PC-3 (cell line): Measurements from ENCODE around the gene PPT2. TPM values are rescaled to one million over a fixed set of nuclear protein-coding genes. Genes with fewer than 3 reads are reported as not detected.

Source experiments
- ATAC-seq: fragments of 200-7000 bp; cut with Tn5 transposase; 2 replicates; pipeline ENCODE4 v1.9.1; 2020; ENCODE audit warnings: mild to moderate bottlenecking, moderate library complexity
- BruUV-seq: library from RNA; stranded (reverse); fragments of 400-500 nt; replicated peaks from 2 replicates; lab custom pipeline; 2021; lab: Mats Ljungman, UMichigan
- CTCF ChIA-PET: fragments of 300-600 bp; sonication (Branson Sonifier 250); formaldehyde crosslinking; loops from one replicate; lab custom pipeline; 2022; ENCODE audit warnings: antibody characterized with exemption; lab: Charles Lee
- POLR2A ChIA-PET: fragments of 300-600 bp; sonication (Branson Sonifier 250); formaldehyde crosslinking; loops from one replicate; lab custom pipeline; 2022; ENCODE audit warnings: antibody characterized with exemption; ENCODE audit not compliant: unreplicated experiment; lab: Charles Lee
- DNase-seq: peaks from one replicate; pipeline ENCODE4 v3.0.0-alpha.2; 2015
- H2AFZ ChIP-seq: fragments of 300-600 bp; sonication (generic); 2 replicates; pipeline ENCODE4 v1.6.0; 2016; ENCODE audit warnings: antibody characterized with exemption, low read length
- H3F3A ChIP-seq: fragments of 300-600 bp; sonication (generic); one replicate; pipeline ENCODE4 v1.6.0; 2017; ENCODE audit warnings: antibody characterized with exemption, low read length, control low read depth, mild to moderate bottlenecking; ENCODE audit not compliant: unreplicated experiment
- H3K27ac ChIP-seq: fragments of 300-600 bp; sonication (generic); 2 replicates; pipeline ENCODE4 v1.5.1; 2016; ENCODE audit warnings: mild to moderate bottlenecking, low read length
- H3K27me3 ChIP-seq: fragments of 300-600 bp; sonication (generic); 2 replicates; pipeline ENCODE4 v1.6.1; 2016; ENCODE audit warnings: low read length, mixed read lengths
- H3K36me3 ChIP-seq: fragments of 300-600 bp; sonication (generic); 2 replicates; pipeline ENCODE4 v1.6.1; 2016; ENCODE audit warnings: low read depth, mixed run types, low read length, mixed read lengths
- H3K4me1 ChIP-seq: fragments of 300-600 bp; sonication (generic); 2 replicates; pipeline ENCODE4 v1.5.1; 2016; ENCODE audit warnings: low read length; ENCODE audit not compliant: insufficient read depth
- H3K4me2 ChIP-seq: fragments of 300-600 bp; sonication (generic); 2 replicates; pipeline ENCODE4 v1.6.0; 2016; ENCODE audit warnings: low read length
- H3K4me3 ChIP-seq: fragments of 300-600 bp; sonication (generic); 2 replicates; pipeline ENCODE4 v1.5.1; 2016; ENCODE audit warnings: mild to moderate bottlenecking, low read length, mixed read lengths
- H3K79me2 ChIP-seq: fragments of 300-600 bp; sonication (generic); 2 replicates; pipeline ENCODE4 v1.6.1; 2017; ENCODE audit warnings: low read length, mixed read lengths
- H3K9ac ChIP-seq: fragments of 300-600 bp; sonication (generic); 2 replicates; pipeline ENCODE4 v1.6.0; 2016; ENCODE audit warnings: mild to moderate bottlenecking, low read length
- H3K9me2 ChIP-seq: fragments of 300-600 bp; sonication (generic); replicated peaks from 2 replicates; pipeline ENCODE4 v1.6.1; 2016; ENCODE audit warnings: mixed run types, low read length, mixed read lengths
- H3K9me3 ChIP-seq: fragments of 300-600 bp; sonication (generic); 2 replicates; pipeline ENCODE4 v1.6.1; 2016; ENCODE audit warnings: low read length, mixed read lengths
- H4K20me1 ChIP-seq: fragments of 300-600 bp; sonication (generic); 2 replicates; pipeline ENCODE4 v1.6.1; 2016; ENCODE audit warnings: low read length, mixed read lengths
- EZH2 ChIP-seq: fragments of 300-600 bp; sonication (generic); IDR thresholded peaks from one replicate; pipeline ENCODE4 v1.6.1; 2017; ENCODE audit warnings: antibody characterized with exemption, mild to moderate bottlenecking, low read length; ENCODE audit not compliant: unreplicated experiment
- EZH2phosphoT487 ChIP-seq: fragments of 300-600 bp; sonication (generic); IDR thresholded peaks from 2 replicates; pipeline ENCODE4 v1.6.1; 2018; ENCODE audit warnings: mild to moderate bottlenecking, antibody characterized with exemption, low read length, borderline replicate concordance
- intact Hi-C: fragments of 100-400 bp; cut with micrococcal nuclease; formaldehyde crosslinking; loops from 2 replicates; pipeline ENCODE4 v1.9.0; 2023
- total RNA-seq: library from RNA; depleted of rRNA; stranded (reverse); fragments of >200 nt; gene quantifications from 2 replicates; pipeline ENCODE4 v1.2.3, GENCODE V29; 2014
- TF ChIP-seq, protein P1 (sequence below): fragments of 300-600 bp; sonication (generic); conservative IDR thresholded peaks from 2 replicates; pipeline ENCODE4 v1.5.1; 2017; ENCODE audit warnings: antibody characterized with exemption, low read depth, mild to moderate bottlenecking, low read length

Gene PPT2
- total RNA-seq, 1 experiment from 2014 or later = 30.8 TPM

DNA sequence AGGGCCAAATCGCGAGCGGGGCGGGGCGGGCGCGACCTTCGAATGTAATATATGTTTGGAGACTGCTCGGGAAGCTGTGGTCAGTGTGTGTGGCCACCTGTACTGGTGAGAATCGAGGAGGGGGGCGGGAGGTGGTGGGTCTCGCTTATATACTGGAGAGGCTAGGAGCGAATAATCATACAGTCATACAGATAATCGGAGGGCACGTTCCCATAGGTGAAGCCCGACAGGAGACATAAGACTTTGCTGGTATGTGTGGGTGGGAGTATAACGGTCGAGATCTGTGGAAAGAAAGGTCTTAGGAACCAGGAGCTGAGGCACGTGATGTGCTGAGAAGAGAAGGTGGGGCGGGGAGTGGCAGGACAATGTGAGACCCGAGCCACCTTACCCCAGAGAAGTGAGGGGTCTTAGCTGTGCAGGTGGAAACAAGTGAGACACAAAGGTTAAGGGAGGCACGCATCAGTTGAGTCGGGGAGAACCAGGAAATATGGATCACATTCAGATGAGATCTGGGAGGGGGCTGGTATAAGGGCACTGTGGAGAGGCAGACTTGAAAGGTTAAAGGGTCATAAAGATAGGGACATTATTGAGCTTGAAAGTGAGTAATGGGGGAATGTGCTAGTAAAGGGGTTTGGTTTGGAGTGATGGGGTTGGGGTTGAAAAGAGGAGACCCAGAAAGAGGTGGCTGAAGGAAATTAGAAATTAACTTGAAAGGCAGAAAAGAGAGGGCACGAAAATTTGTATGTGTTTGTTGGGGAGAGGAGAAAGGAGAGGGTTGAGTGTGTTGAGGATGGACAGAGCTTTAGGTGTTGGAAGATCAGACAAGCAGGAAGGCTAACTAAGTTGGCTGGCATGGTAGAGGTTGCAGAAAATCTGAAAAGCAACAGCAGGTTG, 24.9 kb downstream of the PPT2 start:
- Histone ChIP-seq H3K9me3 (no peaks in the 10 kb centered on the region), H4K20me1 (no peaks in the 10 kb centered on the region), H3F3A (no peaks in the 10 kb centered on the region), H2AFZ (peak overlapping the region; percentile 77), H3K4me3 (peak overlapping the region; percentile 94), H3K9ac (peak overlapping the region; percentile 86), H3K27ac (no peak overlapping the region), H3K27me3 (no peaks in the 10 kb centered on the region), H3K79me2 (peaks cover 32% of the 10 kb centered on the region), H3K4me2 (peak overlapping the region; percentile 100), H3K36me3 (peaks cover 5% of the 10 kb centered on the region), H3K9me2 (no peaks in the 10 kb centered on the region), H3K4me1 (peaks cover 33% of the 10 kb centered on the region)
- POLR2A ChIA-PET = interaction anchor here (0.6 kb wide), 1 partner anchor 205 kb away, joined by 6 read pairs; no protein-coding TSS in a partner anchor
- TF ChIP-seq EZH2 = no peak
- TF ChIP-seq EZH2phosphoT487 = no peak
- TF ChIP-seq, protein P1, sequence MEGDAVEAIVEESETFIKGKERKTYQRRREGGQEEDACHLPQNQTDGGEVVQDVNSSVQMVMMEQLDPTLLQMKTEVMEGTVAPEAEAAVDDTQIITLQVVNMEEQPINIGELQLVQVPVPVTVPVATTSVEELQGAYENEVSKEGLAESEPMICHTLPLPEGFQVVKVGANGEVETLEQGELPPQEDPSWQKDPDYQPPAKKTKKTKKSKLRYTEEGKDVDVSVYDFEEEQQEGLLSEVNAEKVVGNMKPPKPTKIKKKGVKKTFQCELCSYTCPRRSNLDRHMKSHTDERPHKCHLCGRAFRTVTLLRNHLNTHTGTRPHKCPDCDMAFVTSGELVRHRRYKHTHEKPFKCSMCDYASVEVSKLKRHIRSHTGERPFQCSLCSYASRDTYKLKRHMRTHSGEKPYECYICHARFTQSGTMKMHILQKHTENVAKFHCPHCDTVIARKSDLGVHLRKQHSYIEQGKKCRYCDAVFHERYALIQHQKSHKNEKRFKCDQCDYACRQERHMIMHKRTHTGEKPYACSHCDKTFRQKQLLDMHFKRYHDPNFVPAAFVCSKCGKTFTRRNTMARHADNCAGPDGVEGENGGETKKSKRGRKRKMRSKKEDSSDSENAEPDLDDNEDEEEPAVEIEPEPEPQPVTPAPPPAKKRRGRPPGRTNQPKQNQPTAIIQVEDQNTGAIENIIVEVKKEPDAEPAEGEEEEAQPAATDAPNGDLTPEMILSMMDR = no peak
- ATAC-seq (peak; percentile 0; the same call in 1 of the 2 replicates), DNase-seq (no peak)
- BruUV-seq = TSS peak; percentile 27
- intact Hi-C loops = loop anchor here (1.0 to 5.0 kb wide), 3 partner anchors 17 to 221 kb away; partner anchors contain the start of genes FKBPL, NELFE and SKIC2
- CTCF ChIA-PET = interaction anchor here (0.7 kb wide), 1 partner anchor 9 kb away, joined by 5 read pairs; no protein-coding TSS in a partner anchor

DNA sequence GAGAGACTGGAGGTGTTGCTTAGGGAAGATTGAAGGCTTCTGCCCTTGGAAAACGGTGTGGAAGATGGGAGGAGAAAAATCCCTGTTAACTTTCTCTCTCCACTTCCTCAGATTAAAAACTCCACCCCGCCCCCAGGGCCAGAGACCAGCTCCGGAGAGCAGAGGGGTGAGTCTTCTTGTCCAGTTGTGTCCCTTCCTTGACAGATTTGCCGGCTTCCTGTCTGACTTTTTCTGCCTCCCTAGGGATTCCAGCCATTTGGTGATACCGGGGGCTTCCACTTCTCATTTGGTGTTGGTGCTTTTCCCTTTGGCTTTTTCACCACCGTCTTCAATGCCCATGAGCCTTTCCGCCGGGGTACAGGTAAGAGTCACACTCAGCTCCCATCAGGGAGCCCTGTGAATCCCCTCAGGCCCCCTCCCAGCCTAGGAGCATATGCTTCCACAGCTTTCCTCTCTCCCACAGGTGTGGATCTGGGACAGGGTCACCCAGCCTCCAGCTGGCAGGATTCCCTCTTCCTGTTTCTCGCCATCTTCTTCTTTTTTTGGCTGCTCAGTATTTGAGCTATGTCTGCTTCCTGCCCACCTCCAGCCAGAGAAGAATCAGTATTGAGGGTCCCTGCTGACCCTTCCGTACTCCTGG, 25.9 kb downstream of the PPT2 start:
- Histone ChIP-seq H3K4me2 (peak overlapping the region; percentile 100), H3K79me2 (peaks cover 21% of the 10 kb centered on the region), H4K20me1 (no peaks in the 10 kb centered on the region), H3K9ac (no peak overlapping the region), H3K9me2 (no peaks in the 10 kb centered on the region), H2AFZ (no peak overlapping the region), H3F3A (no peaks in the 10 kb centered on the region), H3K27ac (no peak overlapping the region), H3K36me3 (peaks cover 5% of the 10 kb centered on the region), H3K9me3 (no peaks in the 10 kb centered on the region), H3K4me1 (peaks cover 29% of the 10 kb centered on the region), H3K27me3 (no peaks in the 10 kb centered on the region), H3K4me3 (peak overlapping the region; percentile 94; the same call in 1 of the 2 replicates)
- BruUV-seq = TSS peak; percentile 25
- ATAC-seq (no peak), DNase-seq (no peak)
- intact Hi-C loops = loop anchor here (5.0 kb wide), 1 partner anchor 223 kb away; the partner anchor contains the start of genes NELFE and SKIC2
- ChIA-PET CTCF (no interaction called here), POLR2A (no interaction called here)
- no peak for TF ChIP-seq EZH2phosphoT487
- TF ChIP-seq EZH2 = no peak
- TF ChIP-seq, protein P1 = no peak
